Adrenal gland (tissue), 12 donors: ENCODE results near the gene CMC2. TPM values are rescaled to one million over a fixed set of nuclear protein-coding genes. Genes with fewer than 3 reads are reported as not detected.

Source experiments
- DNase-seq, 7 donors: peaks; one replicate each; pipeline ENCODE4 v3.0.0-alpha.2; 2019 to 2020
- H3K27ac ChIP-seq, 5 donors: fragments of 200-600 bp; sonication (generic) in 4 of 5; 1 replicate in 3 of 5; 2 replicates in 2 of 5; pipeline versions ENCODE4 v1.5.1 to v1.8.0; 2016 to 2020; ENCODE audit warnings: mild to moderate bottlenecking in 1 of 5
- H3K27me3 ChIP-seq: fragments of 200-600 bp; 2 replicates; pipeline ENCODE4 v1.8.0; 2021
- H3K36me3 ChIP-seq, 2 donors: fragments of 200-600 bp; replicated peaks in 1 of 2; 1 replicate in 1 of 2; 2 replicates in 1 of 2; pipeline versions ENCODE4 v1.5.1 to v1.8.0; 2018 to 2022
- H3K4me1 ChIP-seq, 2 donors: fragments of 200-600 bp; replicated peaks in 1 of 2; 1 replicate in 1 of 2; 2 replicates in 1 of 2; pipeline versions ENCODE4 v1.5.1 to v1.8.0; 2018 to 2021
- H3K4me3 ChIP-seq, 4 donors: fragments of 200-600 bp; sonication (generic) in 3 of 4; one replicate each; pipeline ENCODE4 v1.5.1; 2016 to 2018
- H3K9me3 ChIP-seq, 3 donors: fragments of 200-600 bp; sonication (generic) in 1 of 3; replicated peaks in 1 of 3; 1 replicate in 2 of 3; 2 replicates in 1 of 3; pipeline versions ENCODE4 v1.5.1 to v1.8.0; 2016 to 2021
- POLR2A ChIP-seq, 2 donors: fragments of 450-650 bp; IDR thresholded peaks; one replicate each; pipeline ENCODE4 v1.6.1; 2017; ENCODE audit warnings: antibody characterized with exemption in 2 of 2, mild to moderate bottlenecking in 2 of 2, moderate library complexity in 1 of 2
- WGBS, 4 donors: extraction: QIAGEN DNeasy Blood & Tissue Kit in 2 of 4; methylation state at CpG; one replicate each; pipeline versions ENCODE4 v1.1.5 to v1.1.7; 2013 to 2017; 5-methylcytosine and 5-hydroxymethylcytosine counted together
- intact Hi-C, 2 donors: fragments of 100-400 bp; cut with DNase I; formaldehyde crosslinking; loops; one replicate each; pipeline versions ENCODE4 v1.14.1 to v1.15.0; 2022 to 2023
- polyA plus RNA-seq, 3 donors: library from polyadenylated mRNA; stranded (reverse); fragments of 200-250 nt in 2 of 3; fragments of 350-450 nt in 1 of 3; fragmentation: Illumina TruSeq in 1 of 3; extraction: RNeasy Lipid Tissue Mini Kit (QIAGEN cat#74804) in 1 of 3; gene quantifications; one replicate each; pipeline ENCODE4 v1.2.3, GENCODE V29; 2013 to 2014
- total RNA-seq, 9 donors: library from RNA; depleted of rRNA in 4 of 9; stranded (reverse); fragments of >200 nt in 4 of 9; fragments of 120-200 nt in 1 of 9; fragmentation: NEBNext Ultra II Directional in 1 of 9; extraction: Animal tissue kit (Norgen Biotek cat#: 25700) in 1 of 9; gene quantifications; one replicate each; pipeline versions ENCODE4 v1.1.0 to v1.2.4, GENCODE V29; 2013 to 2023
- TF ChIP-seq, protein P1 (sequence below), 6 experiments: fragments of 450-650 bp in 4 of 6; fragments of 200-600 bp in 2 of 6; sonication (generic) in 1 of 6; IDR thresholded peaks; 1 replicate in 5 of 6; 2 replicates in 1 of 6; pipeline versions ENCODE4 v1.5.1 to v1.8.0; 2016 to 2021; ENCODE audit warnings: antibody characterized with exemption in 6 of 6, mild to moderate bottlenecking in 2 of 6, moderate library complexity in 1 of 6
- donor health status: healthy with polysubstance abuse.
- donor health status: Bipolar disorder and iron deficiency.
- donor health status: DM: yes; HTN: yes; CAD: no.
- donor health status: DM: no; HTN: no; CAD: no.
- donor health status: DM: no; HTN: no; CAD: no.
- donor health status: DM: yes; HTN: yes; CAD: no.

CMC2 gene
- total and polyA plus RNA-seq, 12 donors: 36.1 to 170 (median 65.8) TPM

DNA sequence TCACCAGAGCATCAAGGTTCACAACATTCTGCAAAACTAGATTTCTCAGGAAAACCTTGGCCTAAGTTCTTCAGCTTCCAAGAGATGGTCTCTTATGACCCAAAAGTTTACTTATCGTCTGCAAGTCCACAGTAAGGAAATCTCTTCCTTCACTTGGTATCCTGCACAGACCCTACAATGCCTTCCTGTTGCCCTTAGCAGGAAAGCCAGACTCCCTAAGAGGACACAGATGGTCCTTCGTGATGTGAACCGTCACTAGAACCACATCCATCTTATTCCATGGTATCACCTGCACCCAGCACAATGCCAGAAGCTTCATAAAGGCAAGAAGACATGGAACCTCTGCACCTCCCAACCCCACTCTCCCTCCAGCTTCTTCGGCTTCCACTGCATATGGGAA lies 34.1 kb downstream of the CMC2 start:
- Histone ChIP-seq H3K9me3 (no peaks in the 10 kb centered on the region), H3K36me3 (no peaks in the 10 kb centered on the region), H3K27me3 (no peaks in the 10 kb centered on the region), H3K27ac (no peak overlapping the region), H3K4me1 (no peaks in the 10 kb centered on the region), H3K4me3 (no peak overlapping the region)
- intact Hi-C loops: no loop called here
- no peak for DNase-seq
- WGBS, 4 donors: 78 to 89% (median 87%) methylated on average over 4 of the region's 4 CpGs
- TF ChIP-seq POLR2A (IDR thresholded peaks at IDR 0.05): no peak

DNA sequence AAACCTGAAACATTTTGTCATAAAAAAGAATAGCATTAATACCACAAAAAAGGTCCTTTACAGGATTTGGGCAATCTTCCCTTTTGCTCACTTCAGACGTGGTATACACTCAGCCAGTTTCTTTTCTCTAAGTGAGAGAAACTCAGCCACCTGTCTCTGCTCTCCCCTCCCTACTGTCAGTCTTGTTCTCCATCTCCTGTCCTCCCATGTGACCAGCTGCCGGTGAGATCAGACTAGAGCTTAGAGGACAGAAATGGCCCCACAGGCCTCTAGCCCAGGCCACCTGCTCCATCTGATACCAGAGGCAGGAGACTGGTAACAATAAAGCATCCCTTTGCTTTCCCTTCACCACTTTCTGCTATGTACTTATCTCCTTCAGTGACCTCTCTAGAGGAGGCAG lies 34.9 kb downstream of the CMC2 start:
- TF ChIP-seq POLR2A (IDR thresholded peaks at IDR 0.05): no peak
- TF ChIP-seq, protein P1, sequence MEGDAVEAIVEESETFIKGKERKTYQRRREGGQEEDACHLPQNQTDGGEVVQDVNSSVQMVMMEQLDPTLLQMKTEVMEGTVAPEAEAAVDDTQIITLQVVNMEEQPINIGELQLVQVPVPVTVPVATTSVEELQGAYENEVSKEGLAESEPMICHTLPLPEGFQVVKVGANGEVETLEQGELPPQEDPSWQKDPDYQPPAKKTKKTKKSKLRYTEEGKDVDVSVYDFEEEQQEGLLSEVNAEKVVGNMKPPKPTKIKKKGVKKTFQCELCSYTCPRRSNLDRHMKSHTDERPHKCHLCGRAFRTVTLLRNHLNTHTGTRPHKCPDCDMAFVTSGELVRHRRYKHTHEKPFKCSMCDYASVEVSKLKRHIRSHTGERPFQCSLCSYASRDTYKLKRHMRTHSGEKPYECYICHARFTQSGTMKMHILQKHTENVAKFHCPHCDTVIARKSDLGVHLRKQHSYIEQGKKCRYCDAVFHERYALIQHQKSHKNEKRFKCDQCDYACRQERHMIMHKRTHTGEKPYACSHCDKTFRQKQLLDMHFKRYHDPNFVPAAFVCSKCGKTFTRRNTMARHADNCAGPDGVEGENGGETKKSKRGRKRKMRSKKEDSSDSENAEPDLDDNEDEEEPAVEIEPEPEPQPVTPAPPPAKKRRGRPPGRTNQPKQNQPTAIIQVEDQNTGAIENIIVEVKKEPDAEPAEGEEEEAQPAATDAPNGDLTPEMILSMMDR (IDR thresholded peaks at IDR 0.05): no peak
- DNase-seq: no peak
- 69 to 81% (median 76%) methylated on average over 2 of the region's 2 CpGs for WGBS, 4 donors
- no peak overlapping the region for H3K27ac ChIP-seq
- intact Hi-C loops: no loop called here
- H3K9me3 ChIP-seq: no peaks in the 10 kb centered on the region
- no peaks in the 10 kb centered on the region for H3K27me3 ChIP-seq
- H3K4me1 ChIP-seq: no peaks in the 10 kb centered on the region
- no peak overlapping the region for H3K4me3 ChIP-seq
- H3K36me3 ChIP-seq: no peaks in the 10 kb centered on the region

DNA sequence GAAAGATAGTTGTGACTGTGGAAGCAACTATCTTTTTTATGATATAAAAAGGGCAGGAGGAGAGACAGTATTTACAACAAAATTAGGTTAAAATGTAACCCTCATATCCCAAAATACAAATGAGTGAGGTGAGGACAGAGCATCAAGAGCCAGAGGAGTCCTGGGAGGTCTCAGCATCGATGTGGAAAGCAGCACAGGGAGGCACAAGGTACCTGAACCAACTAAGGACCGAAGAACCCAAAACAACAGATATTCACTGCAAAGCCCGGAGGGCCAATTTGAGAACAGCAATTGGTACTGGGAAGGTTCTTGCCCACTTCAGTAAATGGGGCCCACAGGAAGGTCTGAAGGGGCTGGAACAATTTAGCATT lies 37.6 kb downstream of the CMC2 start:
- intact Hi-C loops: no loop called here
- no peaks in the 10 kb centered on the region for H3K9me3 ChIP-seq
- no peak for DNase-seq
- TF ChIP-seq, protein P1 (IDR thresholded peaks at IDR 0.05): no peak
- TF ChIP-seq POLR2A (IDR thresholded peaks at IDR 0.05): no peak
- no peaks in the 10 kb centered on the region for H3K4me1 ChIP-seq
- WGBS, 4 donors: 96 to 100% (median 99%) methylated on average over 3 of the region's 3 CpGs
- H3K27ac ChIP-seq: no peak overlapping the region
- no peaks in the 10 kb centered on the region for H3K27me3 ChIP-seq
- H3K36me3 ChIP-seq: no peaks in the 10 kb centered on the region
- no peak overlapping the region for H3K4me3 ChIP-seq

DNA sequence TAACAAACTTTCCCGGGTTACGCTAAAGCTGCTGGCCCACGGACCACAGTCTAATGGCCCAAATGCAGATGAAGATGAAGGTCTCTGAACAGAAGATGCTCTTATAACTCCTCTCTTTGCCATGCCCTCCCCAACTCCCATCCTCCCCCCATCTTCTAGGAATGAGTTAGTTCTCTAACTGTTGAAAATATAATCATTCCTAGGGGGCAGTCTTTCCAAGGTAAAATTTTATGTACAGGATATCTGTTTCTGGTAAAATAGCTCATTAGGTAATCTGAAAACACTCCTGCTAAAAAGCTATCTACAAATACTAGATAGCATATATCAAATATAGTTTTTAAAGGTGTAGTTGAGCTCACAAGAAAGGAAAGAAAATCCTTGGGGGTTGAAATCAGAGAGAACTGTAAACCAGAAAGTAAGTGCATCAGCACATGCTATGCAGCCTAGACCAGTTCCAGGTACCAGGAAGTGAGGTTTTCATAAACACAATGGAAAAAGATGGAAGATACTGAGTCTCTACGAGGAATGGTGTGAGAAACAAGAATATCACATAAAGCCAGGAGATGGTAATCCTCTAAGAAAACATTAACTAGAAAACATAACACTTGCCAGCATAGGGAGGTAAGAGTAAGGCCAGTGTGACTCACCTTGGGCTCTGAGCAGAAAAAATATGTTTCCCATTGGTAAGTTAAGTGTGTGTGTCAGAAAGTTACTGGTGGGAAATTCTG lies 38.1 kb downstream of the CMC2 start:
- TF ChIP-seq POLR2A (IDR thresholded peaks at IDR 0.05): no peak
- TF ChIP-seq, protein P1 (IDR thresholded peaks at IDR 0.05): no peak
- H3K9me3 ChIP-seq: no peaks in the 10 kb centered on the region
- H3K4me3 ChIP-seq: no peak overlapping the region
- intact Hi-C loops: no loop called here
- H3K27ac ChIP-seq: no peak overlapping the region
- 82 to 96% (median 93%) methylated on average over 4 of the region's 4 CpGs for WGBS, 4 donors
- no peaks in the 10 kb centered on the region for H3K36me3 ChIP-seq
- DNase-seq: no peak
- H3K27me3 ChIP-seq: no peaks in the 10 kb centered on the region
- H3K4me1 ChIP-seq: no peaks in the 10 kb centered on the region

DNA sequence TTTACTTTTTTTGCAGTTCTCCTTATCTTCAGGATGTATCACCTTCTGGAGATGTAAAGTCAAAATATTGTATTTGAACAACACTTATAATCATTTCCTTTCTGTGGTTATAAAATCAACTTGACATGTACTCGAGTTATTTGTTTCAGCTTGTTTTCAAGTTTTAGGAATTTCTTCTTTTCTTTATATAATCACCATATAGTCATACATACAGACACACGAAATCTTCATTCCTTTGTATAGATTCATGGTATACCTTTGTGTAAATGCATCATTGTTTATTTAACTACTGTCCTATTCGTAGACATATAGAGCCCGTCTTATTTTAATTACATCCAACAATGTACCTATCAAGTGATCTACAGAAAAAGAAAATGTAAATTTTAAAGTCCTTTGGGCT lies 40.1 kb downstream of the CMC2 start:
- Histone ChIP-seq H3K9me3 (no peaks in the 10 kb centered on the region), H3K4me3 (no peak overlapping the region), H3K27ac (no peak overlapping the region), H3K36me3 (no peaks in the 10 kb centered on the region), H3K27me3 (no peaks in the 10 kb centered on the region), H3K4me1 (no peaks in the 10 kb centered on the region)
- WGBS, 4 donors: 74 to 94% (median 91%) methylated on average over 4 of the region's 4 CpGs
- intact Hi-C loops: no loop called here
- no peak for TF ChIP-seq POLR2A (IDR thresholded peaks at IDR 0.05)
- TF ChIP-seq, protein P1 (IDR thresholded peaks at IDR 0.05): no peak
- no peak for DNase-seq
